ENCODE data around the gene SCUBE3. TPM values are rescaled to one million over a fixed set of nuclear protein-coding genes. Genes with fewer than 3 reads are reported as not detected.

SCUBE3 gene
- total RNA-seq, 1 donor from 2014 or later, result 1.8 TPM

DNA sequence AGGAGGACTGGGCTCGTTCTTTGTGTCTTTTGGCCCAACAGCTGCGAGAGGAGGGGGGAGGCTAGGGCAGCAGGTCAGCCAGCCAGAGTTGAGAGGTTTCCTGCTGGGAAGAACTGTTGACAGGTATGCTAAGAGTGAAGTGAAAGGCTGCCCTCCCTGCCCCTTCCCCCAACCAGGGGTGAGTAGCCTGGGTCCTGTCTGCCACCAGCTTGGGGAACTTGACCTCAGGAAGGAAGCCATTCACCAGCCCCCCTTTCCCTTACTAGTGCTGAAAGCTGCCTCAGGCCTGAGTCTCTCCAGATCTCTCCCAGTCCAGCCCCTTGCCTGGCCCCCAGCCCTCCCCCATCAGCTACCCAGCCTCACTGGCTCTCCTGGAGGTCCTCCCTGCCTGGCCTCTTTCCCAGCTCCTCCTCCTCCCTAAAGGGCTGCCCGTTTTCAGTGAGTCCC is 25.1 kb downstream of the SCUBE3 start:
- no peak for DNase-seq (ENCODE audit: low read depth)
- TF ChIP-seq, protein P1, sequence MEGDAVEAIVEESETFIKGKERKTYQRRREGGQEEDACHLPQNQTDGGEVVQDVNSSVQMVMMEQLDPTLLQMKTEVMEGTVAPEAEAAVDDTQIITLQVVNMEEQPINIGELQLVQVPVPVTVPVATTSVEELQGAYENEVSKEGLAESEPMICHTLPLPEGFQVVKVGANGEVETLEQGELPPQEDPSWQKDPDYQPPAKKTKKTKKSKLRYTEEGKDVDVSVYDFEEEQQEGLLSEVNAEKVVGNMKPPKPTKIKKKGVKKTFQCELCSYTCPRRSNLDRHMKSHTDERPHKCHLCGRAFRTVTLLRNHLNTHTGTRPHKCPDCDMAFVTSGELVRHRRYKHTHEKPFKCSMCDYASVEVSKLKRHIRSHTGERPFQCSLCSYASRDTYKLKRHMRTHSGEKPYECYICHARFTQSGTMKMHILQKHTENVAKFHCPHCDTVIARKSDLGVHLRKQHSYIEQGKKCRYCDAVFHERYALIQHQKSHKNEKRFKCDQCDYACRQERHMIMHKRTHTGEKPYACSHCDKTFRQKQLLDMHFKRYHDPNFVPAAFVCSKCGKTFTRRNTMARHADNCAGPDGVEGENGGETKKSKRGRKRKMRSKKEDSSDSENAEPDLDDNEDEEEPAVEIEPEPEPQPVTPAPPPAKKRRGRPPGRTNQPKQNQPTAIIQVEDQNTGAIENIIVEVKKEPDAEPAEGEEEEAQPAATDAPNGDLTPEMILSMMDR (IDR thresholded peaks at IDR 0.05; ENCODE audit: insufficient read depth, low read length, poor library complexity, severe bottlenecking), result no peak
- Histone ChIP-seq H3K4me3 (ENCODE audit: low read depth, low read length) (no peak overlapping the region), H3K27me3 (ENCODE audit: control insufficient read depth, insufficient read depth, low read length) (no peaks in the 10 kb centered on the region), H3K36me3 (ENCODE audit: control insufficient read depth, insufficient read depth, low read length) (no peaks in the 10 kb centered on the region)

DNA sequence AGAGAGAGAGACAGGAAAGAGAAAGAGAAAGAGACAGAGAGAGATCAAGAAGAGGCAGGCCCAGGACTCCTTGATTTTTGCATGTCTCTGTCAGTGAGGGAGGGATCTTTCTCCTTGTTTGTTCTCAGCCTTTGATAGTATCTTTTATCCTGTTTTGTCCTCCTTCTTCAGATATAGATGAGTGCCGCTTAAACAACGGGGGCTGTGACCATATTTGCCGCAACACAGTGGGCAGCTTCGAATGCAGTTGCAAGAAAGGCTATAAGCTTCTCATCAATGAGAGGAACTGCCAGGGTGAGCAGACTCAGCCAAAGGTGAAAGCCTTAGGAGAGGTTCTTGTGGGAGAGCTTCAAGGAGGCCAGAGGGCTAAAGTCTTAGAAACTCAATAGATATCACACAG is 25.8 kb downstream of the SCUBE3 start:
- Histone ChIP-seq H3K36me3 (ENCODE audit: control insufficient read depth, insufficient read depth, low read length) (no peaks in the 10 kb centered on the region), H3K4me3 (ENCODE audit: low read depth, low read length) (no peak overlapping the region), H3K27me3 (ENCODE audit: control insufficient read depth, insufficient read depth, low read length) (no peaks in the 10 kb centered on the region)
- TF ChIP-seq, protein P1 (IDR thresholded peaks at IDR 0.05; ENCODE audit: insufficient read depth, low read length, poor library complexity, severe bottlenecking), result no peak
- no peak for DNase-seq (ENCODE audit: low read depth)

DNA sequence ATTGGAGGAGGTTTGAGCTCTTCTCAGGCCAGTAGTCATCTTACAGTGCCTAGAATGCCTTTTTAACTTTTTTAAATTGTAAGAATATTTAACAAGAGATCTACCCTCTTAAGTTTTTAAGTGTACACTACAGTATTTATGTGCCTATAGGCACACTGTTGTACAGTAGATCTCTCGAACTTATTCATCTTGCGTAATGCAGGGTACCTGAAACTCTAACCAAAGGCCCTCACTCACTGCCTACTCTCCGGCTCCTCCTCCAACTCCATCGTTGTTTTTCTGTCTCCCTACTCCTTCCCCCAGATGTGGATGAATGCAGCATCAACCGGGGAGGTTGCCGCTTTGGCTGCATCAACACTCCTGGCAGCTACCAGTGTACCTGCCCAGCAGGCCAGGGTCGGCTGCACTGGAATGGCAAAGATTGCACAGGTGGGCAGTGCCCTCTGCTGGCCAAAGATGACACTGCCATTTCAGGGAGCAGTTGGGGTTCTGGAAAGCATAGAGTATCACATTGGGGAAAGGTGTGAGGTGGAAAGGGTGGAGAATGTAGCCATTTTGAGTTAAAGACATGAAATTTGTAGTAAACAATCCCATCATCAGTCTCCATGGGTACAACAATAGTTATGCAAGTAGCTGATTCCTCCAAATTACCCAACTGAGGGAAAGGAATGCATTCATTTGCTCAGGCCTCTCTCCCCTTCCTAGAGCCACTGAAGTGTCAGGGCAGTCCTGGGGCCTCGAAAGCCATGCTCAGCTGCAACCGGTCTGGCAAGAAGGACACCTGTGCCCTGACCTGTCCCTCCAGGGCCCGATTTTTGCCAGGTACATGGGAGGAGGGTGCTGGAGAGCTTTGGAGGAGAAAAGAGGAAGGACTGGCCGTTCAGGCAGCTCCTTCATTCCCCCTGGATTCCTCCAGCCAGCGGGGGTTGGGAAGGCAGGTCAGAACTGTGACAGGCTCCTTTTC is 27.4 kb downstream of the SCUBE3 start:
- Histone ChIP-seq H3K4me3 (ENCODE audit: low read depth, low read length) (no peak overlapping the region), H3K27me3 (ENCODE audit: control insufficient read depth, insufficient read depth, low read length) (no peaks in the 10 kb centered on the region), H3K36me3 (ENCODE audit: control insufficient read depth, insufficient read depth, low read length) (no peaks in the 10 kb centered on the region)
- TF ChIP-seq, protein P1 (IDR thresholded peaks at IDR 0.05; ENCODE audit: insufficient read depth, low read length, poor library complexity, severe bottlenecking), result peak; percentile 96
- DNase-seq (ENCODE audit: low read depth), result no peak

- Histone ChIP-seq H3K36me3 (ENCODE audit: control insufficient read depth, insufficient read depth, low read length) (no peaks in the 10 kb centered on the region), H3K4me3 (ENCODE audit: low read depth, low read length) (no peak overlapping the region), H3K27me3 (ENCODE audit: control insufficient read depth, insufficient read depth, low read length) (no peaks in the 10 kb centered on the region)
- no peak for DNase-seq (ENCODE audit: low read depth)
- TF ChIP-seq, protein P1 (IDR thresholded peaks at IDR 0.05; ENCODE audit: insufficient read depth, low read length, poor library complexity, severe bottlenecking), result no peak
Measured at GRCh38 chr6:35242486-35242885, 28.7 kb downstream of the SCUBE3 start.

GRCh38 chr6:35242906-35243305 is 29.1 kb downstream of the SCUBE3 start:
- Histone ChIP-seq H3K27me3 (ENCODE audit: control insufficient read depth, insufficient read depth, low read length) (no peaks in the 10 kb centered on the region), H3K4me3 (ENCODE audit: low read depth, low read length) (no peak overlapping the region), H3K36me3 (ENCODE audit: control insufficient read depth, insufficient read depth, low read length) (no peaks in the 10 kb centered on the region)
- DNase-seq (ENCODE audit: low read depth), result no peak
- TF ChIP-seq, protein P1 (IDR thresholded peaks at IDR 0.05; ENCODE audit: insufficient read depth, low read length, poor library complexity, severe bottlenecking), result no peak
